NCI-H82 treated with DMSO at 0.1 percent for 48 hours (cell line): ENCODE results near the gene GPC6.

Experiments
- DNase-seq: peaks from one replicate; lab custom pipeline; 2025; ENCODE audit not compliant: unreplicated experiment; lab: John Stamatoyannopoulos, UW

The GPC6 gene

GRCh38 chr13:93956426-93956825, 729.8 kb downstream of the GPC6 start:
- DNase-seq, result no peak

DNA sequence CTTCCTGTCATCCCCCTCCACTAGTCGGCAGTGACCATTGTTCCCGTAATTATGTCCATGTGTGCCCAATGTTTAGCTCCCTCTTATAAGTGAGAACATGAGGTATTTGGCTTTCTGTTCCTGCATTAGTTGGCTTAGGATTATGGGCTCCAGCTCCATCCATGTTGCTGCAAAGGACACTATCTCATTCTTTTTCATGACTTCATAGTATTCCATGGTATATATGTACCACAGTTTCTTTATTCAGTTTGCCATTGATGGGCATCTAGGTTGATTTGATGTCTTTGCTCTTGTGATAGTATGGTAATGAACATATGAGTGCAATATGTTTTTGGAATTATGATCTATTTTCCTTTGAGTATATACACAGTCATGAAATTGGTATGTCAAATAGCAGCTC, 730.8 kb downstream of the GPC6 start:
- DNase-seq, result no peak

DNA sequence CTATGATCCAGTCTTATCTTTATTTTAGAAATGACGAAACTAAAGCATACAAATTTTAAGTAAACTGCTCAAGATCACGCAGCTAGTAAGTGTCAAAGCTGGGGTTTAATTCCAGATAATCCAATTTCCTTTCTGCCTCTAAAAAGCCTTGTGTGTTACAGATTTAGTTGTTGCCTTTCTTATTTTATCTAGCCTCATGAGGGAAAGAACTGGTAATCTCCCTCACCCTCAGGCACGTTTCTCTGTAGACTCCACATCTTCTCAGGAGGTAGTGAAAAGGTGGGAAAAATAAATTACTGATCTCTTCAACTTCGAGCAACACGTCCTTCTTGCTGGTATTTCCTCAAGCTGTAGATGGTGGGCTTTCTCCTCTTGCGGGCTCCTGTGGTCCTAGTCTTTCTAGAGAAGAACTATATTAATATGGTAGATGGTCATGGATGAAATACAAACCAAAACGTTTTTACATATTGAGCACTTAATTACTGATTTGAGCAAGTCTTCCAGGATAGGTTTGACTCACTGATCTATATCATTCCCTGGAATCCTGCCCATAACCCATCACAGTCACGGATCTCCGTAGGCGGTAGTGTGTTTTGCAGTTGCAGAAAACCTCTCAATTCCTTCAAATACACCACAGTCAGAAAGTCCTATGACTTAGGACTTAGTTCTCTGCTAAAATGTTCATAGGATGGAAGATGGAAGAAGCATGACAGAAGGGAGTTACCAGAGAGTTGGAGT, 733.4 kb downstream of the GPC6 start:
- DNase-seq, result peak; percentile 89

DNA sequence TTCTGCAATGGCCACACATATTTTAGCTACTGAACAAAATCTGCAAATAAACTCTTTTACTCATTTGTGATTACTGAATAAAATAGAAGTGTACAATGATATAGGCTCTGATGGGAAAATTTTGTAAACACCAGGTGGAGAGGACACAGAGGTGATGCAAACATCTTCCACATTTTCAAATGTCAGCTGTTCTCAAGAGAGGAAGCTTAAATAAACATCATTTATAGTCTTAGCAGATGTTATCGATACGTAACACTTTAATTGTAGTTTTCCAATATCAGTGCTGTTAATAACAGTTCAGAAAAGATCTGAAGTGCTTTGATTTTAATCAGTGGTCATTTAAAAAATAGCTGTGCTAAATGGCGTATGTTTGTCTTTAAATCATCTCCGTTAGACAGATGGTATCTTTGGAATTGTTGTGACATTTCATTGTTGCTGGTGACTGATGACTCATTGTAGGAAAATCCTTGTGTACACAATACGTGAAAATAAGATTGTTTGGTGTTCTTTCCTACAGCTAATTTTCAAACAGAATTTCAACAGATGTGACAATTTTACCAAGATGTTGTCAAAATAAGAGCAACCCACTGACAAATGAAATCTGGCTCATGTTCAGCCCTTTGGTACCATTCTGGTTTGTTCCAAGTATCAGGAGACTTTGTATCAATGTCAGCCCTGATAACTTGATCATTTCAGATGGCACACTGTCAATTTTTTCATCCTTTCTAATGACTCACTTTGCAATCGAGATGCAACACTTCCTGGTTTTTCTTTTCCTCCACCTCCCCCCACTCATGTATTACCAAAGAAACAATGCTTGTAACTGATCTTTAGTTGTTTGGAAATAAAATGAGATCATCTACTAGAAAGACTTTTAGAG, 736.9 kb downstream of the GPC6 start:
- peak; percentile 78 for DNase-seq

- DNase-seq, result no peak
Observed at GRCh38 chr13:93964146-93964512, 737.5 kb downstream of the GPC6 start.

GRCh38 chr13:93965587-93965986, 739.0 kb downstream of the GPC6 start:
- DNase-seq, result no peak

GRCh38 chr13:93966267-93966936, 739.8 kb downstream of the GPC6 start:
- no peak for DNase-seq

GRCh38 chr13:93967286-93967685, 740.7 kb downstream of the GPC6 start:
- no peak for DNase-seq

DNA sequence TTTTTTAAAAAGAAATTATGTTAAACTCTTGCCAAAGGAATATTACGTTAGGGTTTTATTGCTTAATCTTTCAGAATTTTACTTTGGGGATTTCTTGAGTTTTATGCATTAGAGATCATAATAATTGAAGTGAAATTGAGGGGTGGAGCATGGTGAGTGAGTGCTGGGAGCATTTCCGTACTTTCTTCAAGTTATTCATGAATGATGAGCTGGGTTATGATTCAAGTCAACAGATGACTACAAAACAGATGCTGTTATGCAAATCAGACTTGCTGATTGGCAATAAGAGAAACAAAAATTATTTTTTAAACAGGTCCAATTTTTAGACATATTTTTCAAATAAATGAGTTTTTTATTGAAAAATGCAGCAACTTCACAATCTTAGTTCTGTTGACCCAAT, 748.6 kb downstream of the GPC6 start:
- no peak for DNase-seq

DNA sequence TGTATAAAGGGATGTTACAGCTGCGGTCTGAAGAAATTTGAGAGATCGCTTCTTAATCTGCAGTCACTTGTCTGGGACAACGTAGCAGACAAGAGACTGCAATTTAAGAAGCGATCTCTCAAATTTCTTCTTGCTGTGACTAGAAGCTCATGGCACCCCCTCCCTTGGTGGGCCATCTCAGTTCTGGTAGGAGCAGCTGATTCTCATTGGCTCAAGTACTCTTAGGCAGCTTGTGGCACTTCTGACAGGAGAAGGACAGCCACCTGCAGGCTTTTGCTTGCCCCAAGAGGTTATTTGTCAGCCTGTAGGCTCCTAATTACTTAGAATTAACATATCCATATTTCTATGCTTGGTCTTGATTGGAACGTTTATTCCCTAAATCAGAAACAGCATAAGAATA, 749.9 kb downstream of the GPC6 start:
- DNase-seq, result no peak

GRCh38 chr13:93977986-93978385, 751.4 kb downstream of the GPC6 start:
- DNase-seq, result no peak

DNA sequence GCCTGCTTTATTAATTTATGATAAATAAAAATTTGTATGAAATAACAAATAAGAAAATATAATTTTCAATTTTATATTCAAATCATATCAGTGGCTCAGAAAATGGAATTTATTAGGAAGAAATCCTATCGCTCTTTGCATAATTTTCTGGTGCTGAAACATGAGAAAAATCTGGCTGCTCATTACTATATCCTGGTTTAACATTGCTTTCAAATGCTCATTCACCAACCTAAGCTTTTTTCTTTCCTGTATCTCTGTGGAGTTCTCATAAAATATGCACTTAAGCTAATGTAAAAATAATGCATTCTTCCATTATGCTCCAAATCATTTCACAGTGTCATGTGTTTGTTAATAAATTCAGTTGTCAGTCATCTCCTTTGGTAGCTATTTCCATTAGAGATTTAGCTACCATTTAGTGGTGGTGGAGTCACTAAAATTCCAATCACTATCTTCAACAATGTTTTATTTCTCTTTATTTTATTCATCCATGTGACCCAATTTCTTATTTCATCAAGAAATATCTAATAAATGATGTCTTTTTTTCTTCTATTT, 754.9 kb downstream of the GPC6 start:
- no peak for DNase-seq

DNA sequence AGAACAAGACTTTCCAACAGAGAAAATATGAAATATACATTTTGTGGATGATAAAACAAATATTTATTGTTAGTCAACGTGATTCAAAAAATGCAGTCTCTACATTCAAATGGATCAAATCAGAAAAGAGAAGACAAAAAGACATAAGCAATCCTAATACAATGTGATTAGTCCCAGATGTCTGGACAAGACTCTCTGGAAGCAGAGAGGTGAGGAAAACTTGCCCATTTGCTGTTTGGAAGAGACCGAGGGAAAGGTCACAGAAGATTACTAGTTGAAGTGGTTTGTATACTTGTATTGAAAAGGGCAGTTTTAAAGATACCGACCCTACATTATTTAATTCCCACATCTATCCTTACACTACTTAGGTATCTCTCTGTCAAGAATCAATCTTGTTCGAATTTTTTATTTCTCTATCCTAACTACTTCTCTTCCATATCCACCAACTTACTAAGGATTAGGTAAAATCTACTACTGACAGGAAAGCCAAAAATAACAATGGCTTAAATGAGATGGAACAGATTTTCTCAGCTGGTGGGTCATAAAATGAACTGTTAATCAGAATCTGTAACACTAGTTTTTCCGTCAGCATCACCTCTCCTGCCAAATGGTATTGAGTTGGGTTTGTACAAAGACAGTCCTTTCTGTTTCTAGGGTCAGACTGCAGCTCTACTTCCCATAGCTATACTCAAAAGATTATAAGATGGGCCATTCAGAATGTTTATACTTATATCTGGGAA, 755.7 kb downstream of the GPC6 start:
- no peak for DNase-seq

DNA sequence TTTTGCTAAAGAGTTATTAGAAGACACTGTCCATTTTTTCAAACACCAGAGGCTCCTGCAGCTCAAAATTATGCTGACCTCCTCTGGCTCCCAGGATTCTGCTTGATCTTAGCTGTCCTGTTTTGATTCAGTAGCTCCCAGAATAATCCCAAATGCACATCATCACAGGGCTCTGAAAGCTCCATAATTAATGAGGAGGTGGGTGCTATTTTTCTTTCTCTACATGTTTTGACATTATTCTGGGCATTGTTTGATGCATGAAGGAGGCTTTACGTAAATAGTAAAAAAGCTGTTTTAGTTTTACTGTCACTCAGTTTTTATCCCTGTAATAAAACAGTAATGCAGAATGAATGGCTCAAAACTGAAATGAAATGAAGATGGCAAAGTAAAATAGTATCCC, 757.4 kb downstream of the GPC6 start:
- DNase-seq, result no peak

- no peak for DNase-seq
Observed at GRCh38 chr13:93984876-93985275, 758.3 kb downstream of the GPC6 start.

DNA sequence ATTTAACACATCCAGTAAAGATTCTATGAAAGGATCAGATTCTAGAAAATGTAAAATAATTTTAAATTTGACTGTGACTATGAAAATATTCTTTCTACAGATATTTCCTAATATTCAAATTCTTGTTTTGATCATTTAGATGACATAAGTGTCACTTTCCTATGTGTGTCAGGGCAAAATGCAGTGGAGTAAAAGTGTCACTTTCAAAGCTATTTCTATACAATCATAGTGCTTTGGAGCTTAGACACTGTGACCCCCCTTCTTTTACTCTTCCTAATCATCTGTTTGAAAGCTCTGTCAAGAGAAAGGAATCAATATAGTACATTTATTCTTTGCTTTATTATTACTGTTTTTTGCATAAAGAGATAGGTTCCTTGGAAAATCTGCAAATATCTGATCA, 760.9 kb downstream of the GPC6 start:
- no peak for DNase-seq

GRCh38 chr13:93991569-93991968, 765.0 kb downstream of the GPC6 start:
- DNase-seq, result no peak

DNA sequence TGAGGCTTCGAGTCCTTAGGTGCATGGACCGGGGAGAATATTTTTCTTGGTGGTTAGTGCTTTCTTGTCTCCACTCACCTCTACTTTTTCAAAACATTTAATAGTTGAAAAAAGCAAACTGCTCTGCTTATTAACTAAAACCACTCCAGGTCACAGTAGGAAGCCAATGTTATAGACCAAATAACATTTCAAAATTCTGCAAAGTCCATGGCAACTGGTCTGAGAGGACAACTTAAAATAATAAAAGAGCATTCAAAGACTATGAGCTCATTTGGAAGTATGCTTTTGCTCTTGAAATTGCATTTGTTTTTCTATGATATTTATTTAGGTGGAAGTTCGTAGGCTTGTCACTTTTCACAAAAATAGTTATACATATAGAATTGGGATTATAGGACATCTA, 769.9 kb downstream of the GPC6 start:
- DNase-seq, result no peak

DNA sequence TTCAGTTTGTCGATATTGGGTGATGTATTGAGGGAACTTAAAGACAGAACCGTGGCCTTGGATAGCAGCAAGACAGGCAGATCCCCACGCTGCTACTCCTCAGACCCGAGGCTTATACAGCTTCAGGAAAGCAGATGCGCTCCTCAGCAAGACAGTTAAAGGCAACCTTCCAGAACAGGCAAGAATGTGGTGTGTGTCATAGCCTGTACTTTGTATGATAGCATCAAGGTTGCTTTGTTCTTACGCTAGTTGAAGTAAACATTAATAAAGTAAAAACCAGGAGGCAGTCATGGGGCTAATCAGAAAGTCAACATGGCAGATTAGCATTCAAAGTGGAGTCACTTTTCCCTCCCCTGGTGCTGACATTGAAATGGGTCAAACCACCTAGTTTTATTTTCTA, 779.7 kb downstream of the GPC6 start:
- DNase-seq, result no peak

DNA sequence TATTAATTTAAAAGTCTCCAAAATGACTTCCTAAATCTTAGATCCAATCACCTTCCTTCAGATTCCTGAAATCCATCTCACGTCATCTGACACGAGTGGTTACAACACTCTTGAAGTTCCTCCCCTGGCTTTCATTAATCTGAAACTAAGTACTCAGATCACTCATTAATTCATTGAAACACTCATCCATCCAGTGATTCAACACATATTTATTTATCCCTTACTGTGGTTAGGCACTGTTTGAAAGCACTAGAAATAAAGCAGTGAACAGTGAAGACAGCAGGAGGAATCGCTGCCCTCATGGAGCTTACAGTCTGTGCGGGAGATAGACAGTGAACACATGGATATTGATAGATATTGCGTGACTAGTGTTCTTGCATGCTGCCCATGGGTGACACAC, 780.5 kb downstream of the GPC6 start:
- DNase-seq, result no peak

DNA sequence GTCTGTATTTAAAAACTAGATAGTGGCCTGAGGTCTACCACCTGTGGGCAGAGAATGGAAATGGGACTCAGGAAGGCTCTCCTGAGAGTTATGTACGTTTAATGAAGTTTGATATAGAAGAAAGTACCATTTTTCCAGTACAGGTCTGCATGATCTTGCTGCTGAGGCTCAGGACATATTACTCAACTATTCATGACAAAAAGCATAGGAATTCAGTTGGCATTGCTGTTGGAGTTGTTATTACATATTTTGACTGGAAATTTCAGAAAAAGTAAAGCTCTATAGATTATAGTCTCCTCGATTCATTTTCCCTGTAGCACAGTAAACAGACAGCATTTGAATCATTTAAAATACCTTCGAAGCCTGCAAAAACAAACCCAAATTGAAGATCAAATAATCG, 783.1 kb downstream of the GPC6 start:
- no peak for DNase-seq
